Mesenchymal stem cell (in vitro differentiated cells and primary cell): Measurements from ENCODE around the gene SPPL2B.
"Not testable (repeated sequence)": the region's sequence is repeated elsewhere in the genome, so short reads cannot be mapped to it uniquely, and the experiment has no call there.

ENCODE experiments used
- DNase-seq: peaks from one replicate; pipeline ENCODE4 v3.0.0-alpha.2; 2013
- H2AFZ ChIP-seq: one replicate; pipeline ENCODE4 v1.6.1; 2013; ENCODE audit warnings: low read depth, mild to moderate bottlenecking, control low read depth, inconsistent platforms, low read length, moderate library complexity
- H2AK5ac ChIP-seq: 2 replicates; pipeline ENCODE4 v1.6.1; 2013; ENCODE audit warnings: low read length, moderate library complexity, mild to moderate bottlenecking, inconsistent platforms; ENCODE audit not compliant: severe bottlenecking
- H2BK120ac ChIP-seq: one replicate; pipeline ENCODE4 v1.6.1; 2013; ENCODE audit warnings: low read depth, mild to moderate bottlenecking, inconsistent platforms, low read length, moderate library complexity
- H2BK12ac ChIP-seq, 2 experiments: one replicate each; pipeline ENCODE4 v1.6.1; 2013; ENCODE audit warnings: inconsistent platforms in 2 of 2, low read length in 2 of 2, mild to moderate bottlenecking in 2 of 2, moderate library complexity in 2 of 2, control low read depth in 1 of 2
- H2BK15ac ChIP-seq: one replicate; pipeline ENCODE4 v1.6.1; 2013; ENCODE audit warnings: mild to moderate bottlenecking, low read depth, inconsistent platforms; ENCODE audit not compliant: poor library complexity, severe bottlenecking
- H2BK5ac ChIP-seq: 2 replicates; pipeline ENCODE4 v1.6.1; 2013; ENCODE audit warnings: low read depth, mild to moderate bottlenecking, low read length, control low read depth, inconsistent platforms; ENCODE audit not compliant: poor library complexity, severe bottlenecking
- H3K14ac ChIP-seq, 2 experiments: one replicate each; pipeline ENCODE4 v1.6.1; 2013; ENCODE audit warnings: inconsistent platforms in 2 of 2, low read length in 2 of 2, control low read depth in 1 of 2, mild to moderate bottlenecking in 1 of 2, moderate library complexity in 1 of 2
- H3K18ac ChIP-seq, 2 experiments: one replicate each; pipeline ENCODE4 v1.6.1; 2013; ENCODE audit warnings: inconsistent platforms in 2 of 2, low read length in 2 of 2, control low read depth in 1 of 2, low read depth in 1 of 2, mild to moderate bottlenecking in 1 of 2
- H3K23ac ChIP-seq, 2 experiments: one replicate each; pipeline ENCODE4 v1.6.1; 2013; ENCODE audit warnings: inconsistent platforms in 2 of 2, low read length in 2 of 2, mild to moderate bottlenecking in 2 of 2, moderate library complexity in 2 of 2, control low read depth in 1 of 2
- H3K27ac ChIP-seq: 2 replicates; pipeline ENCODE4 v1.5.1; 2013; ENCODE audit warnings: mild to moderate bottlenecking, moderate library complexity, low read length, control low read depth, inconsistent platforms; ENCODE audit not compliant: poor library complexity, severe bottlenecking
- H3K27me3 ChIP-seq, 2 experiments: 2 replicates each; pipeline versions ENCODE4 v1.6.1 to v1.7.0; 2013; ENCODE audit warnings: low read length in 2 of 2, mild to moderate bottlenecking in 2 of 2, moderate library complexity in 2 of 2, control low read depth in 1 of 2, inconsistent platforms in 1 of 2; ENCODE audit not compliant: control insufficient read depth in 1 of 2, insufficient read depth in 1 of 2
- H3K36me3 ChIP-seq, 2 experiments: 2 replicates each; pipeline versions ENCODE4 v1.6.1 to v1.7.0; 2013; ENCODE audit warnings: low read length in 2 of 2, control low read depth in 1 of 2, inconsistent platforms in 1 of 2, low read depth in 1 of 2, mild to moderate bottlenecking in 1 of 2; ENCODE audit not compliant: insufficient read depth in 2 of 2, control insufficient read depth in 1 of 2
- H3K4ac ChIP-seq, 2 experiments: one replicate each; pipeline ENCODE4 v1.6.1; 2013; ENCODE audit warnings: inconsistent platforms in 2 of 2, low read length in 2 of 2, mild to moderate bottlenecking in 2 of 2, moderate library complexity in 2 of 2, control low read depth in 1 of 2, low read depth in 1 of 2
- H3K4me1 ChIP-seq: 2 replicates; pipeline ENCODE4 v1.6.1; 2013; ENCODE audit warnings: low read depth, low read length, control low read depth; ENCODE audit not compliant: control insufficient read depth, insufficient read depth
- H3K4me2 ChIP-seq: 2 replicates; pipeline ENCODE4 v1.6.1; 2013; ENCODE audit warnings: low read length, mild to moderate bottlenecking, inconsistent platforms; ENCODE audit not compliant: poor library complexity, severe bottlenecking
- H3K4me3 ChIP-seq, 2 experiments: 2 replicates each; pipeline versions ENCODE4 v1.5.1 to v1.7.0; 2013; ENCODE audit warnings: low read length in 2 of 2, mild to moderate bottlenecking in 2 of 2, control low read depth in 1 of 2, low read depth in 1 of 2; ENCODE audit not compliant: insufficient read depth in 1 of 2
- H3K79me1 ChIP-seq: replicated peaks from 2 replicates; pipeline ENCODE4 v1.6.1; 2013; ENCODE audit warnings: mild to moderate bottlenecking, control low read depth, low read length, inconsistent platforms; ENCODE audit not compliant: poor library complexity, severe bottlenecking
- H3K9ac ChIP-seq: 2 replicates; pipeline ENCODE4 v1.7.0; 2013; ENCODE audit warnings: mild to moderate bottlenecking, low read length, moderate library complexity
- H3K9me3 ChIP-seq: 2 replicates; pipeline ENCODE4 v1.7.0; 2013; ENCODE audit warnings: mild to moderate bottlenecking, low read length; ENCODE audit not compliant: control insufficient read depth
- H4K8ac ChIP-seq: one replicate; pipeline ENCODE4 v1.6.1; 2013; ENCODE audit warnings: inconsistent platforms, mild to moderate bottlenecking, low read length, moderate library complexity
- H4K91ac ChIP-seq: one replicate; pipeline ENCODE4 v1.6.1; 2013; ENCODE audit warnings: mild to moderate bottlenecking, low read length, inconsistent platforms
- WGBS: methylation state at CpG from one replicate; pipeline ENCODE4 v1.1.7; 2013; ENCODE audit warnings: mixed read lengths; 5-methylcytosine and 5-hydroxymethylcytosine counted together

SPPL2B gene

DNA sequence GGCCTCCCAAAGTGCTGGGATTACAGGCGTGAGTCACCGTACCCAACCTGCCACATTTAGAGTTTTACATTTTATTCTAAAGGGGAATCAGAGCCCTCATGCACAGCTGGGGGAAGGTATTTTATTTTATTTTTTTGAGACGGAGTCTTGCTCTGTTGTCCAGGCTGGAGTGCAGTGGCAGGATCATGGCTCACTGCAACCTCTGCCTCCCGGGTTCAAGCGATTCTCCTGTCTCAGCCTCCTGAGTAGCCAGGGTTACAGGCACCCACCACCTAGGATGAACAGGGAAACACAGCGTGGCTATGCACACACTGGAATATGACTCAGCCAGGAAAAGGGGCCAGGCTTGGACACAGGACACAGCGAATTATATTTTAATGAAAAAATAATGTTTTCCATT is 68.7 kb downstream of the SPPL2B start:
- not testable (repeated sequence) for H3K18ac ChIP-seq, H2BK12ac ChIP-seq, H3K9me3 ChIP-seq, H3K4me3 ChIP-seq, H4K91ac ChIP-seq, H3K14ac ChIP-seq, H3K4me2 ChIP-seq, H3K4ac ChIP-seq, H3K36me3 ChIP-seq, H3K79me1 ChIP-seq, H3K27ac ChIP-seq, DNase-seq, H3K4me1 ChIP-seq, H2AFZ ChIP-seq, H2BK5ac ChIP-seq, H2BK120ac ChIP-seq, H3K9ac ChIP-seq, H3K23ac ChIP-seq, H2BK15ac ChIP-seq, H4K8ac ChIP-seq, H2AK5ac ChIP-seq
- 97% methylated on average over 5 of the region's 7 CpGs for WGBS
- H3K27me3 ChIP-seq, result peaks cover 11 to 41% of the 10 kb centered on the region in 2 experiments

DNA sequence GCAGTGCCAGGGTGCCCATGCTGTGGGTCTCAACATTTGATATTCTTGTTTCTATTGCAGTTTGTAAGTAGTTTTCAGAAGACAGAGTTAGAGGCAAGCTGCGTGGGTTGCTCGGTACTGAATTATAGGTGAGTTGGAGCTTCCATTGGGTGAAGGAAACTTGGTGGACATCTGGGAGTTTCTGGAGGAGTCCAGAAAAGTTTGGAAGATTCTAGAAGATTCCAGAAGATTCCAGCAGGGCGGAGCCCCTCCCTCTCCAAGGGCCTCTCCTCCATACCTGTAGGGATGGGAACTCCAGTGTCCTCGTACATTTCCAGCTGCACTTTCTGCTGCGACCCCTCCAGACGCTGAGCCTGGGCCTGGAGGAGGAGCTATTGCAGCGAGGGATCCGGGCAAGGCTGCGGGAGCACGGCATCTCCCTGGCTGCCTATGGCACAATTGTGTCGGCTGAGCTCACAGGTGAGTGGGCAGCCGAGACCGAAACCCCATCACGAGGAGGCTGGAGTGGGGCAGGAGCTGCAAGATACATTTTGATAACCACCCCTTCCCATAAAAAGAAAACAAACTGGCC is 70.3 kb downstream of the SPPL2B start:
- Histone ChIP-seq H3K79me1 (no peaks in the 10 kb centered on the region), H3K27ac (no peak overlapping the region), H2BK5ac (no peak overlapping the region), H3K4me1 (peaks cover 2% of the 10 kb centered on the region), H2BK120ac (no peak overlapping the region), H2AK5ac (no peak overlapping the region), H2AFZ (no peak overlapping the region), H4K8ac (no peak overlapping the region), H3K9ac (no peak overlapping the region), H2BK12ac (no peak overlapping the region), H3K4ac (no peak overlapping the region), H3K23ac (no peak overlapping the region), H3K4me3 (no peak overlapping the region), H3K9me3 (no peaks in the 10 kb centered on the region), H2BK15ac (no peak overlapping the region), H3K36me3 (no peaks in the 10 kb centered on the region), H3K18ac (no peak overlapping the region), H3K27me3 (peaks cover 6 to 27% of the 10 kb centered on the region in 2 experiments), H4K91ac (no peak overlapping the region), H3K4me2 (no peak overlapping the region), H3K14ac (no peak overlapping the region)
- DNase-seq, result no peak
- WGBS, result 86% methylated on average over 14 of the region's 14 CpGs

DNA sequence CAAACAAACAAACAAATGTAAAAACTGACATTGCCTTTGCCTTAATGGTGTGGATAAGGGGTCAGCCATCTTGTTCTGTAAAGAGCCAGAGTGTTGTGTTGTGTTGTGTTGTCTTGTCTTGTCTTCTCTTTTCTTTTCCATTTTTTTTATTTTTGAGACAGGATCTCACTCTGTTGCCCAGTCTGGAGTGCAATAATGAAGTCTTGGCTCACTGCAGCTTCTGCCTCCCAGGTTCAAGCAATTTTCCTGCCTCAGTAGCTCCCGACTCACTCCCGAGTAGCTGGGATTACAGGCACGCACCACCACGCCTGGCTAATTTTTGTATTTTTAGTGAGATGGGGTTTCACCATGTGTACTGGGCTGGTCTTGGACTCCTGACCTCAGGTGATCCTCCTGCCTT is 71.1 kb downstream of the SPPL2B start:
- DNase-seq, result no peak
- Histone ChIP-seq H3K27me3 (peaks cover 6 to 20% of the 10 kb centered on the region in 2 experiments), H3K9me3 (no peaks in the 10 kb centered on the region), H3K4me1 (peaks cover 2% of the 10 kb centered on the region), H3K79me1 (no peaks in the 10 kb centered on the region), H3K14ac (no peak overlapping the region), H2AFZ (no peak overlapping the region), H4K8ac (no peak overlapping the region), H3K9ac (no peak overlapping the region), H2AK5ac (no peak overlapping the region), H3K36me3 (no peaks in the 10 kb centered on the region), H3K27ac (no peak overlapping the region), H4K91ac (no peak overlapping the region), H3K4ac (no peak overlapping the region), H3K23ac (no peak overlapping the region), H2BK5ac (no peak overlapping the region), H2BK12ac (no peak overlapping the region), H2BK120ac (no peak overlapping the region), H3K4me2 (no peak overlapping the region), H2BK15ac (no peak overlapping the region), H3K4me3 (no peak overlapping the region), H3K18ac (no peak overlapping the region)
- 81% methylated on average over 4 of the region's 4 CpGs for whole genome bisulfite sequencing
